Dedifferentiated amniotic fluid mesenchymal stem cell (primary cell): Measurements from ENCODE around the gene VRK1.

Experiments used
- DNase-seq: peaks from one replicate; pipeline ENCODE4 v3.0.0-alpha.2; 2016; ENCODE audit errors: extremely low spot score

VRK1 gene

DNA sequence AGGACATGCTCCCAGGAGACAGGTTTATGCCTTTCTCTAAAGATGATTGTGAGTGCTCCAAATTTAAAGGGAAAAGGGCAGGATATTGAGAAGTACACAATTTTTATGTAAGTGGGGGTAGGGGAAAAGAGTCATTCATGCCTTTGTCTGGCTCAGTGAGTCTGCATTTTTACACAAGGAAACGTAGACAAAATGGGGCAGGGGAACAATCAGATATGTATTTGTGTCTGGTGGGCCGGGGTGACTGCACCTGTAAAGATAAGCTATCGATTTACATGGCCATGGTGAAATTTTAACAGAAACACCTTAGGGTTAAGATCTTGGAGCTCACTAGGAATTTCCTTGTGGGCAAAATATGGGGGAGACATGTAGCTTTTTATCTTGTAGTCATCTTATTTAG, 123.6 kb downstream of the VRK1 start:
- DNase-seq: no peak

DNA sequence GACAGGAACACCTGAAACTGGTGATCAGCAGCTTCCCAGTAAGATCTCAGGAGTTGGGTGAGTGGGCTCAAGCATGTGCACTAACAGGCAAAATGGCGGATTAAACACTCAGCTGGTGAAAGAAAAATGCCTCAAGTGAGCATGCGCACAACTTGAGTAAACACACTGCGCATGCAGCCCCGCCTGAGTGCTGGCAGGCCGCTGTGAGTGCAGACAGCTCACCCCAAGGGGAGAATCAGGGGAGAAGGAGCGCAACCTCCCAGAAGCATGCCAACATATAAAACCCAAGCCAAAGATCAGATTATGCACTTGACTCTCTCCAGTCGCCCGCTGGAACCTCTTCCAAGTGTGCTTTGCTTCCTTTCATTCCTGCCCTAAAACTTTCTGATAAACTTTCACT, 125.8 kb downstream of the VRK1 start:
- no peak for DNase-seq

DNA sequence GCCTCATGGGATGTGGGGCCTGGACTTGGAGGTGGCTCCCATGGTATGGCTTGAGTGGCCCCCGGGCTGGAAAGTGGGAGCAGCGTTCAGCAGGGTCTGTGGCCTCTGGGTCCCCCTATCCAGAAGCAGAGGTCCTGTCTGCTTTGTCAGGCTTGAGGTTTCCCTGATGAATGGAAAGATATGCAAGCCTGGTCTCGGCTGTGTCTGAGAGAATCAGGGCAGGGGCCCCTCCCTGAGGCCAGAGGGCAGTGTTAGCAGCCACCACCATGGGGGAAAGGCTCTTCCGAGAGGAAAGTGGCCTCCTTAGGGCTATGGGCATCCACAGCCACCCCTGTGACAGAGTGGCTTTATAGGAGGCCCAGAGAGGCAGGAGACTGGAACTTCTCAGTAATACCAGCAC, 128.2 kb downstream of the VRK1 start:
- DNase-seq: no peak

DNA sequence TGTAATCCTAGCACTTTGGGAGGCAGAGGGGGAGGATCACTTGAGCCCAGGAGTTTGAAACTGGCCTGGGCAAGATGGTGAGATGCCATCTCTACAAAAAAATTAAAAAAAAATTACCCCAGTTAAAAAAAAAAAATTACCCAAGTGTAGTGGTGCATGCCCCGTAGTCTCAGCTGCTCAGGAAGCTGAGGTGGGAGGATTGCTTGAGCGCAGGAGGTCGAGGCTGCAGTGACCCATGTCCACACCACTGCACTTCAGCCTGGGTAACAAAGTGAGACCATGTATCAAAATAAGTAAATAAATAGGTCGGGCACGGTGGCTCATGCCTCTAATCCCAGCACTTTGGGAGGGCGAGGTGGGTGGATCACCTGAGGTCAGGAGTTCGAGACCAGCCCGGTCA, 128.8 kb downstream of the VRK1 start:
- no peak for DNase-seq

DNA sequence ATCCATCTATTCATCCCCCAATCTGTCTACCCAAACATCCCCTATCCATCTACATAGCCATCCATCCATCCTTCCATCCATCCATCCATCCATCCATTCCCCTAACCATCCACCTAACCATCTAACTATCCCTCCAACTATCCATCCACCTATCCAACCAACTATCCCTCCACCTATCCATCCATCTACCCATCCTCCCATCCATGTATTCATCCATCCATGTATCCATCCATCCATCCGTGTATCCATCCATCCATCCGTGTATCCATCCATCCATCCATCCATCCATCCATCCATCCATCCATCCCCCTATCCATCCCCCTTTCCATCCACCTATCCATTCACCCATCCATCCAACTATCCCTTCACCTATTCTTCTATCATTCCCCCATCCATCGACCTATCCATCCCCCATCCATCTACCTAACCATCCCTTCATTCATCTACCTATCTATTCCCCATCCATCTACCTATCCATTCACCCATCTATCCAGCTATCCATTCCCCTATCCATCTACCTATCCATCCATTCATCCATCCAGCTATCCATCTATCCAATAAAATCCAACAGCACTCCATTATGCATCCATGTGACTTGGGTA, 131.7 kb downstream of the VRK1 start:
- no peak for DNase-seq

DNA sequence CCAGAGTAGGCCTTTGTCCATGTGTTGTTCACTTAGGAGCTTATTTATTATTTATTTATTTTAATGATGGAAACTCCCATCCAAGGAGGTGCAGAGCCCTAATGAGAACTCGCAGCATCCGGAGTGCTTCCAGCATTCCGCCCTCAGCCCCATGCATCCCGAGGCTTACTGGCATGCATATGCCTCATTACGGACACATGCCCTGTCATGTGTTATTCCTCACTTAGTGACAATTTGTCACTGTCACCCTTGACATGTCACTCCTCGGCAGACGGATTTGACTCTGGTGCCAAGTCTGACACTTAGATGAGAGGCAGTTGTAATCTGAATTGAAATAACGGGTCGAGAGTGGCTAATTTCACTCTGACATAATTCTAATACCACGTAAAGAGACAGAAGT, 132.8 kb downstream of the VRK1 start:
- DNase-seq: no peak

DNA sequence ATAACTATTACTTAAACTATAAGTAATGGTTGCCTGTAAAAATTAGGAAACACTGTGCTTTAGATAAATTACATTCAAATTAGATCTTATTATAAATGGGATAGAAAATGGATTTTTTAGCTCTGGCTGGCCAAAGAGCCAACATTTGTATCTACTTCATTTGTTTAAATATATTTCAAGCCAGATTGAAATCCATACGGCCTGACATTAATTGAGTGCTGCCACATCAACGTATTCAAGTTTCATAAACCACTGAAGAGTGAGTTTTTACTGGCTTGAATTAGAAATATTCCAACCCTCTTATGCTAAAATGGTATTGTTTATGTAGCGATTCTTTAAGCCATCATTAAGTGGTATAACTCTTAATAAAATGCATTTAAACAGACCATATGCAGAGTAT, 133.3 kb downstream of the VRK1 start:
- no peak for DNase-seq
